A673 (cell line): ENCODE measurements around the gene TBXT. TPM values are rescaled to one million over a fixed set of nuclear protein-coding genes. Genes with fewer than 3 reads are reported as not detected.

Source experiments
- BruUV-seq: library from RNA; stranded (reverse); fragments of 400-500 nt; replicated peaks from 2 replicates; lab custom pipeline; 2021; lab: Mats Ljungman, UMichigan
- CTCF ChIA-PET: fragments of 300-600 bp; sonication (Branson Sonifier 250); formaldehyde crosslinking; loops from one replicate; lab custom pipeline; 2022; ENCODE audit warnings: antibody characterized with exemption; lab: Charles Lee
- POLR2A ChIA-PET: fragments of 300-600 bp; sonication (Branson Sonifier 250); formaldehyde crosslinking; loops from one replicate; lab custom pipeline; 2022; ENCODE audit warnings: antibody characterized with exemption; ENCODE audit not compliant: low non-redundant PET; lab: Charles Lee
- DNase-seq: peaks from one replicate; pipeline ENCODE4 v3.0.0-alpha.2; 2015; ENCODE audit warnings: low spot score
- H3K27ac ChIP-seq: fragments of 200-600 bp; sonication (generic); 2 replicates; pipeline ENCODE4 v1.5.1; 2016; ENCODE audit warnings: mixed run types, low read depth, mild to moderate bottlenecking, mixed read lengths, antibody characterized with exemption, low read length; ENCODE audit not compliant: poor library complexity, severe bottlenecking
- H3K27me3 ChIP-seq: fragments of 200-600 bp; sonication (generic); replicated peaks from 2 replicates; pipeline ENCODE4 v1.6.1; 2017; ENCODE audit warnings: mixed run types, low read depth, mild to moderate bottlenecking, mixed read lengths, antibody characterized with exemption, low read length; ENCODE audit not compliant: insufficient read depth, poor library complexity
- H3K36me3 ChIP-seq: fragments of 200-600 bp; sonication (generic); 2 replicates; pipeline ENCODE4 v1.6.1; 2016; ENCODE audit warnings: mixed run types, mild to moderate bottlenecking, mixed read lengths, antibody characterized with exemption, low read length; ENCODE audit not compliant: insufficient read depth, poor library complexity, severe bottlenecking
- H3K4me1 ChIP-seq: fragments of 200-600 bp; sonication (generic); 2 replicates; pipeline ENCODE4 v1.6.1; 2017; ENCODE audit warnings: mixed run types, mild to moderate bottlenecking, mixed read lengths, antibody characterized with exemption, low read length; ENCODE audit not compliant: insufficient read depth, poor library complexity, severe bottlenecking
- H3K4me3 ChIP-seq: fragments of 200-600 bp; sonication (generic); 2 replicates; pipeline ENCODE4 v1.5.1; 2016; ENCODE audit warnings: low read depth, mixed run types, mild to moderate bottlenecking, mixed read lengths, low read length; ENCODE audit not compliant: poor library complexity, severe bottlenecking
- H3K9me3 ChIP-seq: fragments of 200-600 bp; sonication (generic); 2 replicates; pipeline ENCODE4 v1.6.1; 2016; ENCODE audit warnings: mixed run types, low read depth, mild to moderate bottlenecking, mixed read lengths, antibody characterized with exemption, low read length; ENCODE audit not compliant: poor library complexity, severe bottlenecking
- EZH2 ChIP-seq: fragments of 200-600 bp; sonication (generic); IDR thresholded peaks from 2 replicates; pipeline ENCODE4 v1.6.1; 2017; ENCODE audit warnings: borderline replicate concordance, low read depth, mild to moderate bottlenecking, mixed read lengths, antibody characterized with exemption, low read length; ENCODE audit not compliant: poor library complexity, severe bottlenecking
- intact Hi-C: fragments of 100-400 bp; cut with micrococcal nuclease; formaldehyde crosslinking; loops from one replicate; pipeline ENCODE4 v1.10.0; 2022; ENCODE audit not compliant: unreplicated experiment
- total RNA-seq: library from RNA; stranded (reverse); gene quantifications from 2 replicates; pipeline ENCODE4 v1.2.3, GENCODE V29; 2021
- TF ChIP-seq, protein P1 (sequence below): fragments of 300-800, 200-600 bp; sonication (generic); conservative IDR thresholded peaks from 2 replicates; pipeline ENCODE4 v1.5.1; 2017; ENCODE audit warnings: low read depth, mild to moderate bottlenecking, antibody characterized with exemption, low read length, moderate library complexity, mixed read lengths

TBXT gene
- total RNA-seq, 1 experiment from 2014 or later: not detected

DNA sequence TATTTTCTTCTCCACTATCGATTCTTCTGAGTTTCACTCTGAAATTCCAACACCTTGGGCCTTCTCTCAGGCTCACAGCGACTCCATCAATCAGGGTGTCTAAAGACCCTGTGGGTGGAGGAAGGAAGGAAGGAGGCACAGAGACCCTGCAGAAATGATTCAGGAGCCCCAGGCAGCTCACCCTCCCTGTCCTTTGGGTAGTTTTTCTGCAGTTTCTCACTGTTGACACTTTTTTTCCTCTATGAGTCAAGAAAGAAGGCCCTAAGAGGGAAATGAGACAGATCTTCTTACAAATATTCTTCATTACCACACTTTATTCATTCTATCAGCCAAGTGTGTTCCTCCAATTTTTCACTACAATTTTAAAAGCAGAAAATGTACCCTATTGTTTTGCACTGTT, 34.2 kb upstream of the TBXT start:
- peaks cover 3% of the 10 kb centered on the region for H3K27me3 ChIP-seq

GRCh38 chr6:166197361-166197760, 29.7 kb upstream of the TBXT start:
- Histone ChIP-seq H3K4me1 (no peaks in the 10 kb centered on the region), H3K27me3 (peaks cover 3% of the 10 kb centered on the region), H3K27ac (no peak overlapping the region), H3K4me3 (no peak overlapping the region), H3K36me3 (no peaks in the 10 kb centered on the region), H3K9me3 (no peaks in the 10 kb centered on the region)
- ChIA-PET POLR2A (no interaction called here), CTCF (no interaction called here)
- intact Hi-C loops: no loop called here
- TF ChIP-seq EZH2: no peak
- TF ChIP-seq, protein P1, sequence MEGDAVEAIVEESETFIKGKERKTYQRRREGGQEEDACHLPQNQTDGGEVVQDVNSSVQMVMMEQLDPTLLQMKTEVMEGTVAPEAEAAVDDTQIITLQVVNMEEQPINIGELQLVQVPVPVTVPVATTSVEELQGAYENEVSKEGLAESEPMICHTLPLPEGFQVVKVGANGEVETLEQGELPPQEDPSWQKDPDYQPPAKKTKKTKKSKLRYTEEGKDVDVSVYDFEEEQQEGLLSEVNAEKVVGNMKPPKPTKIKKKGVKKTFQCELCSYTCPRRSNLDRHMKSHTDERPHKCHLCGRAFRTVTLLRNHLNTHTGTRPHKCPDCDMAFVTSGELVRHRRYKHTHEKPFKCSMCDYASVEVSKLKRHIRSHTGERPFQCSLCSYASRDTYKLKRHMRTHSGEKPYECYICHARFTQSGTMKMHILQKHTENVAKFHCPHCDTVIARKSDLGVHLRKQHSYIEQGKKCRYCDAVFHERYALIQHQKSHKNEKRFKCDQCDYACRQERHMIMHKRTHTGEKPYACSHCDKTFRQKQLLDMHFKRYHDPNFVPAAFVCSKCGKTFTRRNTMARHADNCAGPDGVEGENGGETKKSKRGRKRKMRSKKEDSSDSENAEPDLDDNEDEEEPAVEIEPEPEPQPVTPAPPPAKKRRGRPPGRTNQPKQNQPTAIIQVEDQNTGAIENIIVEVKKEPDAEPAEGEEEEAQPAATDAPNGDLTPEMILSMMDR: no peak
- no TSS peak for BruUV-seq
- DNase-seq: no peak

More for the DNA sequence above, 34.2 kb upstream of the TBXT start:
- Histone ChIP-seq H3K4me3 (no peak overlapping the region), H3K36me3 (no peaks in the 10 kb centered on the region), H3K4me1 (no peaks in the 10 kb centered on the region), H3K9me3 (no peaks in the 10 kb centered on the region), H3K27ac (no peak overlapping the region)
- ChIA-PET CTCF (no interaction called here), POLR2A (no interaction called here)
- BruUV-seq: no TSS peak
- TF ChIP-seq, protein P1: no peak
- TF ChIP-seq EZH2: no peak
- intact Hi-C loops: no loop called here
- no peak for DNase-seq

DNA sequence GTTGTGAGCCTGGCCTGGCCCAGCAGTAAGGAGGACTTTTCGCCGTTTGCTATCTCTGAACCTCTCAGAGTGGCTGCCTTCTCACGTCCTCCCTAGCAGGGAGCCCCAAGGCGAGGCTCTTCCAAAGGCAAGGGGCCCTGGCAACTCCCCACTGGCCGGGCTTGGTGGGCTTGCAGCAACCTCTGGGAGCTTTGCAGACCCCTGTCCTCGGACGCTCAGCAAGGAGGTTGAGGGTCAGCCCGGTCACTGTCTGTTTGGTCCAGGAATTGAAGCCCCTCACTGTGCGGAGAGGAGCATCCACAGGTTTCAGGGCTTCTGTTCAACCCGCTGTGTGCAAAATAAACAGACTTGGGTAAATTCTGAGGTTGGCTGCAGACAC, 28.2 kb upstream of the TBXT start:
- no peak overlapping the region for H3K27ac ChIP-seq
- no peaks in the 10 kb centered on the region for H3K36me3 ChIP-seq
- intact Hi-C loops: no loop called here
- TF ChIP-seq EZH2: no peak
- TF ChIP-seq, protein P1: no peak
- BruUV-seq: no TSS peak
- ChIA-PET POLR2A (no interaction called here), CTCF (no interaction called here)
- no peak for DNase-seq
- H3K27me3 ChIP-seq: peaks cover 1% of the 10 kb centered on the region
- no peaks in the 10 kb centered on the region for H3K4me1 ChIP-seq
- H3K9me3 ChIP-seq: no peaks in the 10 kb centered on the region
- H3K4me3 ChIP-seq: no peak overlapping the region
